GM06990 (cell line): ENCODE results near the gene GBF1.
A peak's percentile ranks its signal among the peaks of the same experiment; 100 is the strongest.

Experiments used
- DNase-seq: peaks from one replicate; pipeline ENCODE4 v3.0.0-alpha.2; 2011; ENCODE audit not compliant: insufficient read length; ENCODE audit errors: extremely low read depth
- H3K27me3 ChIP-seq: replicated peaks from 2 replicates; pipeline ENCODE4 v1.6.0; 2011; ENCODE audit warnings: low read length; ENCODE audit not compliant: control insufficient read depth, insufficient read depth
- H3K36me3 ChIP-seq: 2 replicates; pipeline ENCODE4 v1.5.1; 2011; ENCODE audit warnings: low read length; ENCODE audit not compliant: control insufficient read depth, insufficient read depth
- H3K4me3 ChIP-seq: replicated peaks from 2 replicates; pipeline ENCODE4 v1.5.1; 2011; ENCODE audit warnings: low read depth, mild to moderate bottlenecking, control low read depth, low read length
- TF ChIP-seq, protein P1 (sequence below): IDR thresholded peaks from 2 replicates; pipeline ENCODE4 v1.5.1; 2011; ENCODE audit warnings: low read length, control low read depth, mild to moderate bottlenecking, inconsistent platforms; ENCODE audit not compliant: insufficient read depth, poor library complexity, severe bottlenecking

The GBF1 gene

GRCh38 chr10:102347236-102347828 is 102.0 kb downstream of the GBF1 start:
- Histone ChIP-seq H3K4me3 (no peak overlapping the region), H3K27me3 (no peaks in the 10 kb centered on the region), H3K36me3 (peaks cover 8% of the 10 kb centered on the region)
- DNase-seq = no peak
- TF ChIP-seq, protein P1, sequence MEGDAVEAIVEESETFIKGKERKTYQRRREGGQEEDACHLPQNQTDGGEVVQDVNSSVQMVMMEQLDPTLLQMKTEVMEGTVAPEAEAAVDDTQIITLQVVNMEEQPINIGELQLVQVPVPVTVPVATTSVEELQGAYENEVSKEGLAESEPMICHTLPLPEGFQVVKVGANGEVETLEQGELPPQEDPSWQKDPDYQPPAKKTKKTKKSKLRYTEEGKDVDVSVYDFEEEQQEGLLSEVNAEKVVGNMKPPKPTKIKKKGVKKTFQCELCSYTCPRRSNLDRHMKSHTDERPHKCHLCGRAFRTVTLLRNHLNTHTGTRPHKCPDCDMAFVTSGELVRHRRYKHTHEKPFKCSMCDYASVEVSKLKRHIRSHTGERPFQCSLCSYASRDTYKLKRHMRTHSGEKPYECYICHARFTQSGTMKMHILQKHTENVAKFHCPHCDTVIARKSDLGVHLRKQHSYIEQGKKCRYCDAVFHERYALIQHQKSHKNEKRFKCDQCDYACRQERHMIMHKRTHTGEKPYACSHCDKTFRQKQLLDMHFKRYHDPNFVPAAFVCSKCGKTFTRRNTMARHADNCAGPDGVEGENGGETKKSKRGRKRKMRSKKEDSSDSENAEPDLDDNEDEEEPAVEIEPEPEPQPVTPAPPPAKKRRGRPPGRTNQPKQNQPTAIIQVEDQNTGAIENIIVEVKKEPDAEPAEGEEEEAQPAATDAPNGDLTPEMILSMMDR = peak; percentile 38

GRCh38 chr10:102352066-102352715 is 106.9 kb downstream of the GBF1 start:
- no peak for DNase-seq
- Histone ChIP-seq H3K4me3 (no peak overlapping the region), H3K36me3 (peaks cover 29% of the 10 kb centered on the region), H3K27me3 (no peaks in the 10 kb centered on the region)
- TF ChIP-seq, protein P1 = peak; percentile 94

- DNase-seq = no peak
- TF ChIP-seq, protein P1 = no peak
- Histone ChIP-seq H3K36me3 (peaks cover 40% of the 10 kb centered on the region), H3K27me3 (no peaks in the 10 kb centered on the region), H3K4me3 (no peak overlapping the region)
Observed at GRCh38 chr10:102354451-102354850, 109.1 kb downstream of the GBF1 start.

GRCh38 chr10:102358712-102359382 is 113.5 kb downstream of the GBF1 start:
- TF ChIP-seq, protein P1 = no peak
- H3K27me3 ChIP-seq = no peaks in the 10 kb centered on the region
- H3K4me3 ChIP-seq = no peak overlapping the region
- peaks cover 49% of the 10 kb centered on the region for H3K36me3 ChIP-seq
- no peak for DNase-seq

DNA sequence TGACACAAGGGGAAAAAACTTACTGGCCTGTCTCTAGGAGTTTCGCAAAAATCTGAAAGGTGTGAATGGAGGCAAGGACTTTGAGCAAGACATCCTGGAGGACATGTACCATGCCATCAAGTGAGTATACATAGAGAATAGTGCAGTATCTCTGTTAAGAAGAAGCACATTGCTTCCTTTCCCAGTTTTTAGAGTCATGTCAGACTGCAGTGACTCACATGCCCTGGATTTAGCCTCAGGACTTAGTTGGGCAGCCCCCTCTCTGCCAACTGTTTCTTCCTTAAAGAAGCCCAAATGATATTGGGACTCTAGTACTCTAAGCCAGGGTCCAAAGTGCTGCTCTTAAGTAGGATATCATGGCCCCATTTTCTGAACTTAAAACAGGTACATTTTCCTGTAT is 122.1 kb downstream of the GBF1 start:
- no peak overlapping the region for H3K4me3 ChIP-seq
- DNase-seq = no peak
- peaks cover 52% of the 10 kb centered on the region for H3K36me3 ChIP-seq
- no peaks in the 10 kb centered on the region for H3K27me3 ChIP-seq
- TF ChIP-seq, protein P1 = no peak
